ENCODE results near the gene SYCP2. TPM values are rescaled to one million over a fixed set of nuclear protein-coding genes. Genes with fewer than 3 reads are reported as not detected.

The SYCP2 gene
- total RNA-seq, 1 donor from 2014 or later, result 7.6 TPM

GRCh38 chr20:59945731-59946130, 12.3 kb upstream of the SYCP2 start:
- intact Hi-C loops (cut with micrococcal nuclease), result no loop called here

DNA sequence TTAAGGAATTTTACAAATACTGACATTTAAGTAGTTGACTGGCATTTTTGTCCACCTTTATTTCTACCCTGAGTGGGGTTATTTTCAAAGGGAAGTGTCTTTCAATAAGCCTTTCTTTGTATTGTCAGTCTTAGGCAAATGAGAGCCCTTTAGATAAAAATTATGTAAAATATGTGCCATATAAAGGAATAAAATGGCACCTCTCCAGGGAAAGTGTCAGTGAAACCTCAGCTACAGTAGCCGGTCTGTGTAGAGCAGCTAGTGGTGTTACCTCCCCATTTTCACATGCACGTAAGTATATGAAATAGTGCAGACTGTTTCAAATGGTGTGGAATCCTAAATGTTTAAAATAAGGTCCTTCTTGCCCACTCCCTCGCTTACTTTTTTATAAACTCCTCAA, 11.7 kb upstream of the SYCP2 start:
- intact Hi-C loops (cut with micrococcal nuclease), result no loop called here

DNA sequence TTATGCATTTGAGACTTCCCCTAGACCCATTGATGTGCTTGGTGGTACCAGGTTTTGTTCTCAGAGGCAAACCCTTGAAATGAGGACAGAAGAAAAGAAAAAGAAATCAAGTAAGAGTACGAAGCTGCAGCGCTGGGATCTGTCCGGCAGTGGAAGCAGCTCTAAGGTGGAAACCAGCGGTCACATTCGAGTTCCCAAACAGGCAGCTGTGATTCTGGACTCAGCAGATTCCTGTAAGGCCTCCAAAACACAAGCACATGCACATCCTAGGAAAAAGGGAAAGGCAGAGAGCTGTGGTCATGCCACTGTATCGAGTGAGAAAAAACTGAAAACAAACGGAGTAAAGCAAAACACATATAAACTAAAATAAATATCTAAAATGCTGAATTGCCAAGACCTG, 11.3 kb upstream of the SYCP2 start:
- intact Hi-C loops (cut with micrococcal nuclease), result loop anchor here (5.0 kb wide), 1 partner anchor 1292 kb away; the partner anchor contains the start of gene STX16

- intact Hi-C loops (cut with micrococcal nuclease), result loop anchor here (5.0 kb wide), 1 partner anchor 1290 kb away; the partner anchor contains the start of gene STX16
Observed at GRCh38 chr20:59942245-59942644, 8.8 kb upstream of the SYCP2 start.

- intact Hi-C loops (cut with micrococcal nuclease), result loop anchor here (1.0 to 5.0 kb wide), 3 partner anchors 8 to 1289 kb away; partner anchors contain the start of gene STX16
Observed at GRCh38 chr20:59940956-59941294, 7.5 kb upstream of the SYCP2 start.

DNA sequence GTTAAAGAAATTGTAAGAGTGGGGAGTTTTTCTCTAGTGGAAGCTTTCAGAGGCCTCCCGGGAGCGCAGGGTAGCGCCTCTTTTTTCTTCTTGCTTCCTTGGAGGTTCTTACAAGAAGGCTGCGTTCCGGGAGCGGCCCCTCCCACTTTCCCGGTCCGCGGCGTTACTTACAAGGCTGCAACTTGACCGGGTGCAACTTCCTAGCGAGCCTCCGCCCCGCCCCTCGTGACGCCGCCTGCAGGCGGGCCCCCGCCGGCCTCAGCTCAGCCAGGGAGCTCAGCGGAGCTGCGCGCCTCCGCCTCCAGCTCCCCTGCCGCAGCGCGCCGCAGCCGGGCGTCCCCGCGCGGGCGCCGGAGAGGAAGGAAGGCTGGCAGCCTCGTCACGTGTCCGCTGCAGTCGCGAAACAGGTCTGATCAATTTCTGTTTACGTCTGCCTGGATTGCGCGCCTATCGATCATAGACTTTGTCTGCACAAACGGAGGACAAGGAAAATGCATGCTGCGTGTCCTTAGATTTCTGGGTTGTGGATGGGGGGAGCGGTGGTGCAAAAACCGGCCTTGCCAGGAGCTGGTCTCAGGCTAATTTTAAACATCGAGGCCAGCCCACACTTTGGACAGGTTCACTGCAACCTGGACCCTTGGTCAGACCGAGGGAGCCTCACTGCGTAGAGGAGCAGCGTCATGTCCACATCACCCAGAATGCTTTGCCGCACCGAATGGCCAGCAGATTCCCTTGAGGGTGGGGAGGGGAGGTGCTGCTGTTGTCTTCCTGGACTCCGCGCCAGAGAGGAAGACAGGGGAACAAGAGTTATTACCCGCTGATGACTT, 6.9 kb upstream of the SYCP2 start, which contains the start of the genes FAM217B and PPP1R3D:
Gene FAM217B (plus strand): TSS at position 261 of the 827 bp plus-strand sequence. CDS start 3,555 bp downstream, outside the sequence.
Gene PPP1R3D (minus strand): TSS at position 177 of the 827 bp plus-strand sequence. CDS start 374 bp downstream, outside the sequence.
- intact Hi-C loops (cut with micrococcal nuclease), result loop anchor here (1.0 to 5.0 kb wide), 3 partner anchors 9 to 1288 kb away; partner anchors contain the start of gene STX16

GRCh38 chr20:59939879-59940128, 6.4 kb upstream of the SYCP2 start:
- intact Hi-C loops (cut with micrococcal nuclease), result loop anchor here (1.0 to 5.0 kb wide), 3 partner anchors 9 to 1288 kb away; partner anchors contain the start of gene STX16

DNA sequence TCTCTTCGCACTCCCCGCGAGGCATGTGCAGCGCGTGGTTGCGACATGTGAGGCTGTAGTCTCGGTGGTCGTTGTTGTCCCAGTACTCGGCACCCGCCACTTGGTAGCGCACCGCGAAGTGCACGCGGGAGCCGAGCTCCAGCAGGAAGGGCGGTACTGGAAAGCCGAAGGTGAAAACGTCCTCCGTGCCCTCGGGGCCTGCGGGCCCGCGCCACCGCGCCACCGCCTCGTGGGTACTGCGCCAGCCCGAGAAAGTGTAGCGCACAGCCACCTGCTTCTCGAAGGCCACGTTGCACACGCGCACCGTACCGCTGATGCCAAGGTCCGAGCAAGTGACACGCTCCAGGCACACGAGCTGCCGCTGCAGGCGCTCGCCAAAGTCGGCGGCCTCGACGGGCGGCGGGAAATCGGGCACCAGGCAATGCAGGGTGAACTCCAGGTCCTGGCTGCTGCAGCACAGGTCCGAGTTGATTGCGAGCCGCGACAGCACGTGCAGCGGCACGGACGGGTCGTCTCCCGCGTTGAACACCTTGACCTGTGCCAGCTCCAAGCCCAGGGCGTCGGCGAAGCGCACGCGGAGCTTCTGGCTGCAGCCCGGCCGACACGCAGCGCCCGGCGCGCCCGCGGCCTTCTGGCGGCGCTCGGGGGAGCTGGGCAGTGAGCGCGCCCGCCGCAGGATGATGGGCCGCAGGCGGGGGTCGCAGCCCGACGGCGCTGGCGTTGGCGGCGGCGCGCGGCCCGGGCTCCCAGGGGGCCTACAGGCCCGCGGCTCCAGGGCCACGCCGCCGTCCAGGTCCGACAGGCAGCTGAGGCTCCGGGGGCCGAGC, 5.8 kb upstream of the SYCP2 start:
- intact Hi-C loops (cut with micrococcal nuclease), result no loop called here

DNA sequence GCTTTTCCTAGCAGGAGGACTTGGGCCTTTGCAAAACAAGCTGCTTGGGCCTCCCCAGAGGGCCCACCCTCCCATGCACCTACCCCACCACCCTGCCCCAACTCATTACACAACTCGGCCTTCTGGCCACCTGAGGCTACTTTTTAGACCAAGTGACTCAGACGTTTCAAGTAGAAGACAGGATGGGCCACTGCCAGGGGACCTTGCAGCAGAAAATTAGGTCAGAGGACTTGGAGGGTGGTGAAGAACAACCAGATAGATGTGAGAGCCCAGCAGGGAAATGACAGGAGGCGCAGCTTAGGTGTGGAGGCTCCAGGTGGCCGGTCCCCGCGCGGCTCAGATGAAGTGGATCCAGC, 5.2 kb upstream of the SYCP2 start:
- intact Hi-C loops (cut with micrococcal nuclease), result no loop called here

GRCh38 chr20:59938221-59938620, 4.8 kb upstream of the SYCP2 start:
- intact Hi-C loops (cut with micrococcal nuclease), result no loop called here

- intact Hi-C loops (cut with micrococcal nuclease), result no loop called here
Observed at GRCh38 chr20:59937150-59937549, 3.7 kb upstream of the SYCP2 start.

DNA sequence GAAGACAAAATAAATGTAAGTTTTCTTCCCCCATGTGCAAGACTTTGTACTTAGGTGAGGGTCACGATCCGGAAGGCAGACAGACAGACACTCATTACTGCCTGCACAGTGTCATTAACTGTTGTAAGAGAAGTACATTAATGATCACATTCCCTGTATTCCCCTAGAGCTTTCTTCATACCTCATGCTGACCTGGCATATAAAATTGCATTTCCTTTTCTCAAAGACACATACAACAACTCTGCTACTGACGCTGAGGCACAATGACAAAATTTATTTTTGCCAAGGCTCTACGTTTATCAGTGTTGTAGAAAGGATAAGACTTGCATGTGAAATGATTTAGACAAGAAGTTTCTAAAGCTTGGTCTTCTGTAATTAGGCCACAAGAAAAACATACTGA, 3.0 kb upstream of the SYCP2 start:
- intact Hi-C loops (cut with micrococcal nuclease), result no loop called here

DNA sequence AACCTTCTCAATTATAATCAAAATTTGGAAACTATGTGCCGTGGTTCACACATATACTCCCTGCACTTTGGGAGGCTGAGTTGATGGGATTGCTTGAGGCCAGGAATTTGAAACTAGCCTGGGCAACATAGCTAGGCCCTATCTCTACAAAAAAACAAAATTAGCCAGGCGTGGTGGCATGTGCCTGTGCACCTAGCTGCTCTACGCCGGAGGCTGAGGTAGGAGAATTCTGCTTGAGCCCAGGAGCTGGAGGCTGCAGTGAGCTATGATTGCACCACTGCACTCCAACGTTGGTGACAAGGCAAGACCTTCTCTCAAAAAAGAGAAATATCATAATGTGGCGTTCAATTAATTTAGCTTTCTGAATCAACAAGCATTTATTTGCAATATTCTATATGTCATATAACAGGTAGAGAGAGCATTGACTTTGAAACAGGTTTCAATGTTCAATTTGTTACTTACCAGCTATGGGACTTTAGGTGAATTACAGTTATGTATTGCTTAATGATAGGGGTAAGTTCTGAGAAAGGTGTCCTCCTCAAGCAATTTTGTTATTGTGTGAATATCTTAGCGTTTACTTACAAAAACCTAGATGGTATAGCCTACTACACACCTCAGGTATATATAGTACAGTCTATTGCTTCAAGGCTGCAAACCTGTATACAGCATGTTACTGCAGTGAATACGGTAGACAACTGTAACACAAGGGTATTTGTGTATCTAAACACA, 2.2 kb upstream of the SYCP2 start:
- intact Hi-C loops (cut with micrococcal nuclease), result loop anchor here (2.0 kb wide), 1 partner anchor 13 kb away; no protein-coding TSS in a partner anchor

GRCh38 chr20:59933849-59934585, 580 bp upstream of the SYCP2 start:
- intact Hi-C loops (cut with micrococcal nuclease), result loop anchor here (2.0 kb wide), 1 partner anchor 15 kb away; no protein-coding TSS in a partner anchor

DNA sequence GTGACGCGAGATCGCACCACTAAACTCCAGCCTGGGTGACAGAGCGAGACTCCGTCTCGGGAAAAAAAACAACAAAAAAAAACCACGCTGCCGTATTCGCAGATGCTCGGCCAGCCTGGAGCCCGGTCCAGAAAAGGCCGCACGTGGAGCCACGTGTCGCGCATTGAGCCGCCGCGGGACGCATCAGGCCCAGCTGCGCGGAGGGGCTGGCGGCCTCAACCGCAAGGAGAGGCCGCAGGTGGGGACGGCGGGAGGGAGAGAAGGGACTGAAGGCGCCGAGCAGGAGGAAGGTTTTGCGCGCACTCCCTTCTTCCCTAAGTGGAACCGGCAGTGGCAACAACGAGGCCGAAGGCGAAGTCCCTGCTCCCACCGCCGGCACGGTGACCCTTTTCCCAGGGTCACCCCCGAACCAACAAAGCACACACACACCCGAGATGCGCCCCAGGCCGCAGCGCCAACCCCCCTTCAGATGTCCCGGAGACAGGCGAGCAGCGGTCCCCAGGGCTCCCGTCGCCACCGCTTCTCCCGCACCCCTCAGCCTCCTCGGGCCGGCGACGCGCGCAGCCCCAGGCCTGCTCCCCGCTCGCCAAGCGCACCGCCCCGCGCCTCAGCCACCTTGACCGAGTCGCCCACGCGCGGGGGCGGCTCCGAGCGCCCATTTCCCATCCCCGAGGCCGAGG, 681 bp downstream of the SYCP2 start:
- intact Hi-C loops (cut with micrococcal nuclease), result no loop called here

GRCh38 chr20:59931511-59932312, 1.7 kb downstream of the SYCP2 start:
- intact Hi-C loops (cut with micrococcal nuclease), result no loop called here

GRCh38 chr20:59925899-59926298, 7.5 kb downstream of the SYCP2 start:
- intact Hi-C loops (cut with micrococcal nuclease), result no loop called here

DNA sequence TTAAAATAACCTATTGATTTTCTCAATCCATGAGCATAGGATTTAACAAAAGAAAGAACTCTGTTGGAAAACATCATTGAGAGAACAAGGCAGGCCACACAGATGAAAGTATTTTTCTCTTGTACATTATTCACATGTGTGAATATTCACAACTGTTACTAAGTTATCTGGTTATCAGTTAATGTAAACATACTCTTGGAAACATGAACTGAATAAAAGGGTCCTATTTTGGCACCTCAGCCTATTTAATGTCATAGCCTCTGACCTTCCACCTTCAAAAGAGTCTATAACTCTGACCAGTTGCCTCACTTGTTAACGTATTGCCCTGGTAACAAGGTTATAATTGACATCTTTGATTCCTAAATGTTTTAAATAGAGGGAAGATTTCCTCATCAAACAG, 8.1 kb downstream of the SYCP2 start:
- intact Hi-C loops (cut with micrococcal nuclease), result no loop called here

- intact Hi-C loops (cut with micrococcal nuclease), result no loop called here
Observed at GRCh38 chr20:59923514-59923913, 9.9 kb downstream of the SYCP2 start.
